GM12865 (cell line): Measurements from ENCODE around the gene DDX31.

Source experiments
- DNase-seq: peaks from one replicate; pipeline ENCODE4 v3.0.0; 2010; ENCODE audit warnings: low read depth
- H3K4me3 ChIP-seq: 2 replicates; pipeline ENCODE4 v1.5.1; 2011; ENCODE audit warnings: mild to moderate bottlenecking, low read depth, low read length, control low read depth
- CTCF ChIP-seq: IDR thresholded peaks from 2 replicates; pipeline ENCODE4 v1.5.1; 2011; ENCODE audit warnings: low read length, control low read depth, low read depth, inconsistent platforms; ENCODE audit not compliant: insufficient read depth; ENCODE audit errors: missing control alignments

The DDX31 gene

DNA sequence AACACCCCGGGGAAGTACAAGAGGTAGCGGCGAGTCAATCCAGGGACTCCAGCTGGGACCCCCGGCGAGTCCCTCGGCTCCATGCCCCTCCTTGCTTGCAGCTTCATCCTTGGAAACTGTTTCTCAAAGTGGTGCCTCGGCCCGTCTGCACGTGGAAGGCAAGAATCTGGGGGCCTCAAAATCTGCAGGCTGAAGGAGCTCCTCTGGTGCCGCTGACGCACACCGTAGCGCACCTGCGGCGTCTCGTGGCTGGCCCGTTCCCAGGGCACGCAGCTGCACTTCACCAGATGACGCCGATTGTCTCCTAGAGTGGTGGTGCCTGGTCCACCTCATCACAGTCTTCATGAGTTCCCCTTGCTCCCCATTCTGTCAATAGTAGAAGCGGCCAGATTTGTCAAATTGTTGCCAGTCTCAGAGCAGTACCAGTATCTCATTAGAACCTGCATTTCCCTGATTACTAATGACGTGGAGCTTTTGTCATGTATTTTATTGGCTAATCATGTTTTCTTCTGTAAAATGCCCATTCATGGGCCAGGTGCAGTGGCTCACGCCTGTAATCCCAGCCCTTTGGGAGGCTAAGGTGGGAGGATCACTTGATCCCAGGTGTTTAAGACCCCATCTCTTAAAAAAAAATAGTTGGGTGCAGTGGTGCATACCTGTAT, 39.1 kb upstream of the DDX31 start:
- H3K4me3 ChIP-seq = no peak overlapping the region
- TF ChIP-seq CTCF = no peak
- no peak for DNase-seq

GRCh38 chr9:132708239-132708638, 38.5 kb upstream of the DDX31 start:
- H3K4me3 ChIP-seq = no peak overlapping the region
- TF ChIP-seq CTCF = no peak
- DNase-seq = no peak

DNA sequence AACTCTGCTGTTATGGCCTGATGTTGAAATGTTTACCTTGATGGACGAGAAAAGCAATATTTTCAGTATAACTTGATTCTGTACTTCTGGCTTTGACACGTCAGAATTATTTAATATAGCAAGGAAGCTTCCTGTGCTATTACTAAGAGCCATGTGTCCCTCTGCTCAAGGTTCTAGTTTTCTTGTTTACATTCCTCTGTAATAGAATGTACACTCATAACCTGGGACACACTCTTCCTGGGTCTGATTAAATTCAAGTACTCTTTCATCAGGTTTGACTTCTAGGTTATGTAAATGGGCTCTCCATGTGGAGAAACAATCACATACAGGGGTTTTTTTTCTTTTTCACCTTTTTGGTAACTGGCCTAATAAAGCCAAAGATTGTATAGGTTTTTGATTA, 33.6 kb upstream of the DDX31 start:
- no peak for TF ChIP-seq CTCF
- no peak overlapping the region for H3K4me3 ChIP-seq
- no peak for DNase-seq

DNA sequence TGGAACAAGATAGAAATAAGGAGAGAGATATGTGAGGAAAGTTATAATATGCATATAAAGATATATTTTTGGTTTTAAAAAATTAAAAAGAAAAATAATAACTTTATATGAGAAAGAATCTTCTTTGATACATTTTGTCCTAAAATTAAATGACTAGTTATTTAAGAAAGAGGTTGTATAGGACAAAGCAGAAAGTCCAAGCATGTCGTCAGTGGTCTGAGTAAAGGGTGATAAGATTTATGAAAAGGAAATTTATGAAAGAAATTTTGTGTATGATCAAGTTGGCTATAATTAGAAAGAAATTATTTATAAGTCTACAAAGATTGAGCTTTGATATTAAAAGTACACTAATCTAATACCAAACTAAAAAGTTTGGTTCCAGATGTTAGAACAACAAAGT, 32.5 kb upstream of the DDX31 start:
- TF ChIP-seq CTCF = no peak
- H3K4me3 ChIP-seq = no peak overlapping the region
- DNase-seq = no peak

DNA sequence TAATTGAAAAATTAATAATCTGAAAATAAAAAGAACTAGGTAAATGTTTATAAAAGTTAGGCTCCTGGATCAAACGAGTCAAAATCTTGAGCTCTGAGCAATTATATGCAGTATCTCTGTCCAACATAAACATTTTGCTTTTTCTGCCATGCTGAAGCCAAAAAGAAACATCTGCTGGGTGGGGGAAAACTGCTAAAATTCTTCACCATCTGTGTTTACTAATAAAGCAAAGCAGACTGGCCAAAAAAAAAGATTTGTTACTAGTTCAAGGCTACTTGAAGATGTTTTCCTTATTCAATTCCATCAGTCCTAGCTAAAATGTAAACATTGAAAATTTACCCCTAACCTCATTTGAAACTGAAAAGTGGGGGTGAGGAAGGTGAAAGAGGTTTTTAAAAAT, 30.2 kb upstream of the DDX31 start:
- no peak for DNase-seq
- TF ChIP-seq CTCF = no peak
- no peak overlapping the region for H3K4me3 ChIP-seq

DNA sequence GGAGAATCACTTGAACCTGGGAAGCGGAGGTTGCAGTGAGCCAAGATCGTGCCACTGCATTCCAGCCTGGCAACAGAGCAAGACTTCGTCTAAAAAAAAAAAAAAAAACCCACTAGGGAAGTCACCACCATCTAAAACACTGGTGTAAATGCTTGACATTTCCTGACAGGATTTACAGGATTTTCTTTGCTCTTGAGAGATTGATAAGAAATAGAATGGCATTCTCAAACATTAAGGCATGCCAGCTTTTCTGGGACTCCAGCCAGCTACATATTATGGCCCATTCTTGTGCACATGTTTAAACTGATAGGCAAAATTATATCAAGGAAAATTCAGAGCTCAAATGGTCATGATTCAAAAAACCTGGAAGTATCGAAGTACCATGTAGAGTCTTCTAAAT, 29.2 kb upstream of the DDX31 start:
- no peak overlapping the region for H3K4me3 ChIP-seq
- no peak for TF ChIP-seq CTCF
- no peak for DNase-seq

- TF ChIP-seq CTCF = no peak
- H3K4me3 ChIP-seq = no peak overlapping the region
- no peak for DNase-seq
Measured at GRCh38 chr9:132697230-132697629, 27.4 kb upstream of the DDX31 start.
